Measurements from ENCODE around the gene C11orf98. TPM values are rescaled to one million over a fixed set of nuclear protein-coding genes. Genes with fewer than 3 reads are reported as not detected.

C11orf98 gene
- polyA plus RNA-seq, 1 donor (not counting 4 experiments of a cell fraction or from before 2014, with no cell fraction given): 81.5 TPM

DNA sequence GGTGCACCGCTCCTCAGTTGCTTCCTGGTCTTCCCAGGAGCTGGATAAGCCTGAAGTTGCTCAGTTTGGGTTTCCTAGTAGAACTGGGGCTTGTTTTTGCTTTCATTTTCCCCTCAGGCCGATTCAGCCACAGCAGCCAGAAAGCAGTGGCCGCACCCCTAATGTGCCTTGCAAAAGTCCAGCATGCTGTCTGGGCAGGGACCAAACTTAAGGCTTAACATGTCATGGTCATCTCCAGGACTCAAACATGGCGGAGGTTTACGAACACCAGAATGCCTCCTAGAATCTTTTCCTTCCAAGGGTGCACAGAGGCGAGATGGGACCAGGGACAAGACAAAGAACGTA is 45.0 kb upstream of the C11orf98 start:
- H3K4me1 ChIP-seq (ENCODE audit: control insufficient read depth, extremely low read depth, insufficient read depth, low read length): peaks cover 36% of the 10 kb centered on the region
- no peaks in the 10 kb centered on the region for H4K20me1 ChIP-seq (ENCODE audit: control insufficient read depth, extremely low read depth, insufficient read depth, low read length)
- dilution Hi-C loops (cut with MboI; ENCODE audit: extremely low pct_ligation_motif_present, low sequenced_read_pairs): no loop called here
- peaks cover 14 to 27% of the 10 kb centered on the region in 2 experiments for H3K36me3 ChIP-seq (ENCODE audit: control insufficient read depth in 2 of 2, extremely low read depth in 1 of 2, insufficient read depth in 2 of 2, low read length in 2 of 2)
- H3K27ac ChIP-seq (ENCODE audit: control insufficient read depth, insufficient read depth, low read length): peak overlapping the region; percentile 93
- no peaks in the 10 kb centered on the region for H3K9me1 ChIP-seq (ENCODE audit: control insufficient read depth, extremely low read depth, insufficient read depth, low read length)
- FAIRE-seq (no peak), DNase-seq (ENCODE audit: low read depth, low spot score) (no peak)
- TF ChIP-seq, protein P1, sequence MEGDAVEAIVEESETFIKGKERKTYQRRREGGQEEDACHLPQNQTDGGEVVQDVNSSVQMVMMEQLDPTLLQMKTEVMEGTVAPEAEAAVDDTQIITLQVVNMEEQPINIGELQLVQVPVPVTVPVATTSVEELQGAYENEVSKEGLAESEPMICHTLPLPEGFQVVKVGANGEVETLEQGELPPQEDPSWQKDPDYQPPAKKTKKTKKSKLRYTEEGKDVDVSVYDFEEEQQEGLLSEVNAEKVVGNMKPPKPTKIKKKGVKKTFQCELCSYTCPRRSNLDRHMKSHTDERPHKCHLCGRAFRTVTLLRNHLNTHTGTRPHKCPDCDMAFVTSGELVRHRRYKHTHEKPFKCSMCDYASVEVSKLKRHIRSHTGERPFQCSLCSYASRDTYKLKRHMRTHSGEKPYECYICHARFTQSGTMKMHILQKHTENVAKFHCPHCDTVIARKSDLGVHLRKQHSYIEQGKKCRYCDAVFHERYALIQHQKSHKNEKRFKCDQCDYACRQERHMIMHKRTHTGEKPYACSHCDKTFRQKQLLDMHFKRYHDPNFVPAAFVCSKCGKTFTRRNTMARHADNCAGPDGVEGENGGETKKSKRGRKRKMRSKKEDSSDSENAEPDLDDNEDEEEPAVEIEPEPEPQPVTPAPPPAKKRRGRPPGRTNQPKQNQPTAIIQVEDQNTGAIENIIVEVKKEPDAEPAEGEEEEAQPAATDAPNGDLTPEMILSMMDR (optimal IDR thresholded peaks at IDR 0.05 in 1 of 3, IDR thresholded peaks at IDR 0.05 in 1 of 3, conservative IDR thresholded peaks at IDR 0.05 in 1 of 3; ENCODE audit: extremely low read depth in 1 of 3, insufficient read depth in 2 of 3, low read length in 3 of 3): no peak
- no peak for TF ChIP-seq EZH2 (IDR thresholded peaks at IDR 0.05; ENCODE audit: low read length)
- no peaks in the 10 kb centered on the region for H3K9me3 ChIP-seq (ENCODE audit: control insufficient read depth, low read depth, low read length)
- H3K27me3 ChIP-seq (ENCODE audit: control insufficient read depth, extremely low read depth, insufficient read depth, low read length): no peaks in the 10 kb centered on the region
- H3K4me3 ChIP-seq (ENCODE audit: control insufficient read depth in 2 of 3, extremely low read depth in 1 of 3, insufficient read depth in 2 of 3, low read depth in 1 of 3, low read length in 3 of 3): peak overlapping the region; percentile 23 to 84 (median 75)
- no peaks in the 10 kb centered on the region for H3K79me2 ChIP-seq (ENCODE audit: control insufficient read depth, insufficient read depth, low read length)
- H3K4me2 ChIP-seq (ENCODE audit: control insufficient read depth, extremely low read depth, insufficient read depth, low read depth, low read length): peak overlapping the region; percentile 99
- peak overlapping the region; percentile 93 for H2AFZ ChIP-seq (ENCODE audit: control insufficient read depth, low read length)
- H3K9ac ChIP-seq (ENCODE audit: control insufficient read depth, extremely low read depth, insufficient read depth, low read length): peak overlapping the region; percentile 88

DNA sequence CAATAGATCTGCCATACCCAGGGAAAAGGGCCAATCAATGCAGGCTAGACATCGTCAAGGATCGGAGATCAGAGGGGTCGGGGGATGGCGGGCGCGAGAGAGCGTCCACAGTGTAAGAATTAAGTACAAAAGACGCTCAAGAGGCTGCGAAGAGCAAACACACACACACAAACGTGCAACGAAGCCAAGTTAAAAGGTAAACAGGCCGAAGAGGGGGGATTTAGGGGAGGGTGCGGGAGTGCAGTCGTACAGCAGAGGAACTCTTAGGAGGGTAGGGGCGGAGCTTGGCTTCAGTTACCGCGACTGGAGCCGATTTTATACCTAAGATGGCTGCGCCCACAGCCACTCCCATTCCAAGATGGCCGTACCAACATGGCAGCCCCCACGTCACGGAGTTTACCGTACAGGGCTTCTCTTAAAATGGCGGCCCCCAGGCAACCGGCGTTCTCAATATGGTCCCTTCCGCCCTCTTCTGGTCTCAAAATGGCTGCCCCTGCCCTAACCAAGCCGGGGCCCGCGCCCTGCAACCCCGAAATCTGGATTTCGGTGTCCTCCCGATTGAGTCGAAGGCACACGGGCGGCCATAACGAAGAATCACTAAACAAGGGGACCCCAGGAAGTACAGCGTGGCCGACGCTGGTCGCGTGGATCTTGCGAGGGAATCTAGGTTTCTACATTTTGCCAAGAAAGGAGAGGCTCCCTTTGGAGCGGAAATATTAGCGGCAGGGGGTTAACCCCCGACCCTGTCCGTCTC is 44.4 kb upstream of the C11orf98 start:
- dilution Hi-C loops (cut with MboI; ENCODE audit: extremely low pct_ligation_motif_present, low sequenced_read_pairs): no loop called here
- Histone ChIP-seq H3K36me3 (ENCODE audit: control insufficient read depth in 2 of 2, extremely low read depth in 1 of 2, insufficient read depth in 2 of 2, low read length in 2 of 2) (peaks cover 10 to 22% of the 10 kb centered on the region in 2 experiments), H3K79me2 (ENCODE audit: control insufficient read depth, insufficient read depth, low read length) (no peaks in the 10 kb centered on the region), H3K9me1 (ENCODE audit: control insufficient read depth, extremely low read depth, insufficient read depth, low read length) (no peaks in the 10 kb centered on the region), H3K27ac (ENCODE audit: control insufficient read depth, insufficient read depth, low read length) (peak overlapping the region; percentile 93), H3K4me2 (ENCODE audit: control insufficient read depth, extremely low read depth, insufficient read depth, low read depth, low read length) (peak overlapping the region; percentile 99), H4K20me1 (ENCODE audit: control insufficient read depth, extremely low read depth, insufficient read depth, low read length) (no peaks in the 10 kb centered on the region), H3K4me3 (ENCODE audit: control insufficient read depth in 2 of 3, extremely low read depth in 1 of 3, insufficient read depth in 2 of 3, low read depth in 1 of 3, low read length in 3 of 3) (peak overlapping the region; percentile 25 to 84 (median 75)), H3K9ac (ENCODE audit: control insufficient read depth, extremely low read depth, insufficient read depth, low read length) (peak overlapping the region; percentile 88), H3K4me1 (ENCODE audit: control insufficient read depth, extremely low read depth, insufficient read depth, low read length) (peaks cover 36% of the 10 kb centered on the region), H2AFZ (ENCODE audit: control insufficient read depth, low read length) (peak overlapping the region; percentile 95), H3K27me3 (ENCODE audit: control insufficient read depth, extremely low read depth, insufficient read depth, low read length) (no peaks in the 10 kb centered on the region), H3K9me3 (ENCODE audit: control insufficient read depth, low read depth, low read length) (no peaks in the 10 kb centered on the region)
- no peak for FAIRE-seq
- peak; percentile 62 for DNase-seq (ENCODE audit: low read depth, low spot score)
- TF ChIP-seq EZH2 (IDR thresholded peaks at IDR 0.05; ENCODE audit: low read length): no peak
- TF ChIP-seq, protein P1 (optimal IDR thresholded peaks at IDR 0.05 in 1 of 3, IDR thresholded peaks at IDR 0.05 in 1 of 3, conservative IDR thresholded peaks at IDR 0.05 in 1 of 3; ENCODE audit: extremely low read depth in 1 of 3, insufficient read depth in 2 of 3, low read length in 3 of 3): no peak

All from keratinocyte (primary cell).